ENCODE measurements around the gene OSBPL10. TPM values are rescaled to one million over a fixed set of nuclear protein-coding genes. Genes with fewer than 3 reads are reported as not detected.

The OSBPL10 gene
- total and polyA plus RNA-seq, 2 of the 8 experiments (the other 6 are each of a cell fraction or from before 2014, with no cell fraction given), result 26.2 to 86.7 TPM

GRCh38 chr3:31713816-31714215 lies 267.2 kb downstream of the OSBPL10 start:
- no peaks in the 10 kb centered on the region for H3K4me1 ChIP-seq (replicated peaks in 1 of 4; ENCODE audit: control insufficient read depth in 3 of 4, insufficient read depth in 4 of 4, low read length in 3 of 4)
- H2BK12ac ChIP-seq (ENCODE audit: low read depth, low read length), result no peak overlapping the region
- no peak overlapping the region for H4K5ac ChIP-seq (ENCODE audit: insufficient read length, low read depth, low read length)
- H3K23ac ChIP-seq (ENCODE audit: insufficient read length), result no peak overlapping the region
- H3K23me2 ChIP-seq (ENCODE audit: low read depth, low read length), result no peaks in the 10 kb centered on the region
- no peak overlapping the region for H3K27ac ChIP-seq (ENCODE audit: low read depth, low read length)
- no peak overlapping the region for H2BK20ac ChIP-seq (ENCODE audit: low read length)
- H3K14ac ChIP-seq (ENCODE audit: insufficient read length), result no peak overlapping the region
- H2AK5ac ChIP-seq (ENCODE audit: low read depth, low read length), result no peak overlapping the region
- POLR2A ChIA-PET (ENCODE audit: partially characterized antibody), result no interaction called here
- H3K4me2 ChIP-seq (ENCODE audit: insufficient read depth in 1 of 2, low read depth in 2 of 2, low read length in 2 of 2), result no peak overlapping the region
- no peak for DNase-seq (ENCODE audit: low read depth in 1 of 2, low spot score in 2 of 2)
- 94% methylated on average over 5 of the region's 5 CpGs; no CpG with 5 or more reads in 1 of the 2 experiments for WGBS, 2 experiments (ENCODE audit: extremely low coverage in 1 of 2, insufficient coverage in 1 of 2, insufficient read length in 1 of 2, insufficient replicate concordance in 2 of 2, low coverage in 1 of 2, low lambda C conversion rate in 2 of 2, missing lambda C conversion rate in 1 of 2)
- no peak overlapping the region for H4K8ac ChIP-seq (ENCODE audit: extremely low read depth, insufficient read depth, low read length)
- H2AFZ ChIP-seq (ENCODE audit: low read length), result no peak overlapping the region
- FAIRE-seq, result no peak
- H3K79me2 ChIP-seq (ENCODE audit: control insufficient read depth in 1 of 2, insufficient read depth in 2 of 2, low read length in 2 of 2), result 0 out of 4 replicates have a peak, but pooled peaks cover 0 to 2% of the 10 kb centered on the region in 2 experiments
- no peaks in the 10 kb centered on the region for H3K9me3 ChIP-seq (ENCODE audit: insufficient read depth in 2 of 2, low read depth in 1 of 2, low read length in 1 of 2)
- H4K20me1 ChIP-seq (replicated peaks in 1 of 2; ENCODE audit: control insufficient read depth in 1 of 2, insufficient read depth in 2 of 2, low read length in 2 of 2), result no peaks in the 10 kb centered on the region
- H3K27me3 ChIP-seq (replicated peaks in 1 of 4; ENCODE audit: control insufficient read depth in 3 of 4, extremely low read depth in 1 of 4, insufficient read depth in 3 of 4, low read length in 3 of 4), result no peaks in the 10 kb centered on the region
- no peak overlapping the region for H4K91ac ChIP-seq (replicated peaks; ENCODE audit: insufficient read length, low read length)
- no peak overlapping the region for H3K4me3 ChIP-seq (ENCODE audit: extremely low read depth in 1 of 4, insufficient read depth in 2 of 4, low read depth in 3 of 4, low read length in 4 of 4)
- no peaks in the 10 kb centered on the region; the same call in 1 of the 2 replicates for H3K79me1 ChIP-seq (ENCODE audit: low read depth, low read length)
- no peak overlapping the region for H3K18ac ChIP-seq (ENCODE audit: extremely low read depth, low read length)
- TF ChIP-seq EP300 (IDR thresholded peaks at IDR 0.05; ENCODE audit: borderline replicate concordance in 1 of 2, low read depth in 2 of 2, low read length in 2 of 2), result no peak
- no peak for TF ChIP-seq JUND (IDR thresholded peaks at IDR 0.05; ENCODE audit: low read length)
- H2BK120ac ChIP-seq (replicated peaks; ENCODE audit: low read depth, low read length), result no peak overlapping the region
- CTCF ChIA-PET (ENCODE audit: partially characterized antibody), result interaction anchor here (3.5 kb wide), 1 partner anchor 11 kb away, joined by 12 read pairs; no protein-coding TSS in a partner anchor
- H2BK5ac ChIP-seq (ENCODE audit: low read depth, low read length), result no peak overlapping the region
- no peak overlapping the region for H3K9ac ChIP-seq (replicated peaks in 1 of 4; ENCODE audit: extremely low read depth in 1 of 4, low read depth in 3 of 4, low read length in 3 of 4)
- no peak overlapping the region for H3K4ac ChIP-seq (replicated peaks; ENCODE audit: insufficient read length, low read depth, low read length)
- no peak overlapping the region for H3K56ac ChIP-seq (replicated peaks; ENCODE audit: insufficient read length, low read depth, low read length)
- H3K36me3 ChIP-seq (ENCODE audit: control insufficient read depth in 2 of 4, insufficient read depth in 4 of 4, low read length in 3 of 4), result no peaks in the 10 kb centered on the region
- no peak overlapping the region for H2BK15ac ChIP-seq (ENCODE audit: low read length)
